Measurements from ENCODE around the gene POU5F2.

Gene POU5F2

GRCh38 chr5:93741136-93741811, at the start of gene POU5F2:
Gene POU5F2 (minus strand): TSS chr5:93741600. CDS start chr5:93741563, 37 bp downstream.
- FAIRE-seq: no peak

DNA sequence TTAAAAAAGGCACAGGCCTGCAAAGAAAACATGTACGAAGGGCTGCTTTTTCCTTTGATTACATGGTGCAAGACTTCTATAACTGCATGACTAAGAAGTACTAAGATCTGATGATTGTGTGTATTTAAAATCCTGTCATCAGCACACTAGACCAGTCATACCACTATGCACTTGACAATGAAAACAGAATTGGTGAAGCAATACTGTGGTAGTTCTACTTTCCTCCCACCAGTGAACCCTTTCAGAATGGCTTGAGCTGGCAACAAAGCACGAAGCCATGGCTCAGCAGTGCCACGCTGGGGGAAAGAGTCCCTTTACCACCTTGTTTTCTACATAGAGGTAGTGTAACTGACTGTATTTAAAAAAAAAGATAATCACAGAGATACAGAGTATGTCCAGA, 49.0 kb upstream of the POU5F2 start:
- FAIRE-seq: no peak

GRCh38 chr5:93789173-93790067, 48.0 kb upstream of the POU5F2 start:
- FAIRE-seq: no peak

GRCh38 chr5:93787598-93787997, 46.2 kb upstream of the POU5F2 start:
- no peak for FAIRE-seq

DNA sequence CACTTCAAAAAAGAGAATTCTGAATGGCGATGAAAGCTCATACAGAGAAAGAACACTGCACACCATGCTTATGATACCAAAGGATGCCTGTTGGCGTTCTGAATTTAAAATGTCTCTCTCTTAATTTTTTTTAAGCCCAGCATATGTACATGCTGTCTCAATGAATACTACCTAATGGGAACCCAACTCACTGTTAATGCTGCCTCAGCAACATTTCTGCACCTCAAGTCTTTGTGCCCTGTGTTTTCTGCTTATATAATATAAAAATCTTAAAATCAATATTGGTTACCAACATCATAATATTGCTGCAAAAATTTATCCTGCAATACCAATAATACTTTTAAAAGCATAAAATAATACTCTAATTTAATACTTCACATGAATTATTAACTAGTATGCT, 44.1 kb upstream of the POU5F2 start:
- no peak for FAIRE-seq

GRCh38 chr5:93782978-93783377, 41.6 kb upstream of the POU5F2 start:
- no peak for FAIRE-seq

DNA sequence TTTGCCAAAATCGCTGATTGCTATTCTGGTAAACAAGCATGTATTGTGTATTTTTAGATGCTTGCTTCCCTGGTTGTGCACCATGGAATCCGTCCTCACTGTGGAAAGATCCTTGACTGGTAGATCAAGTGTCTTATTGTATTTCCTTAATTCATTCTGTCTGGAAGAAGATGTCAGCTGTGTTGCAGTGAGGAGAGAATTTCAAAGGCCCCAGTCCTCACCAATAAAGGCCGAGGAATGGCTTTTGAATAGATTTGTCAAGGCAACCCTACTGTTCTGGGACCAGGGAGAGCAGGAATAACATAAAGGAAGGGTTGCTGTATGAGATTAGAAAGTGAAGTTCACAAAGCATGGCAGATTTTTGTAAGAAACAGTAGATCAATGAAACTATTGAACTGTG, 36.2 kb upstream of the POU5F2 start:
- FAIRE-seq: no peak

- FAIRE-seq: no peak
Observed at GRCh38 chr5:93756372-93756771, 15.0 kb upstream of the POU5F2 start.

DNA sequence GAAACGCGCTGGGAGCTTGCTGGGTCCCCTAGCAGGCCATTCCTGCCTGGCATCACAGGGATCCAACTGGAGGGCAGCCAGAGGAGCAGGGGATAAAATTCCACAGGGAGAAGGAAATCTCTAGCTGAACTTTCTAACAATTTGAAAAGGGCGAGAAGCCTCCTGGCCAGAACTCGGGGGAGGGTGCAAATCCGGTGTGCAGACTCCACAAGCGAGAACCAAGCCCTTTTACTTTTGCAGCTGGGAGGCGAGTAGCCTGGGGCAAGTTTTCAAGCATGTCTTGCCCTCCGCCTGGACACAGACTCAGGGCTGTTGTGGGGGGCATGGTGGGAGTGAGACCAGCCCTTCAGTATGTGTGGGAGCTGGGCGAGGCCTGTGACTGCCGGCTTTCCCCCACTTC, 14.3 kb upstream of the POU5F2 start:
- no peak for FAIRE-seq

GRCh38 chr5:93748875-93749397, 7.5 kb upstream of the POU5F2 start:
- no peak for FAIRE-seq

GRCh38 chr5:93746406-93747056, 5.1 kb upstream of the POU5F2 start:
- FAIRE-seq: no peak

DNA sequence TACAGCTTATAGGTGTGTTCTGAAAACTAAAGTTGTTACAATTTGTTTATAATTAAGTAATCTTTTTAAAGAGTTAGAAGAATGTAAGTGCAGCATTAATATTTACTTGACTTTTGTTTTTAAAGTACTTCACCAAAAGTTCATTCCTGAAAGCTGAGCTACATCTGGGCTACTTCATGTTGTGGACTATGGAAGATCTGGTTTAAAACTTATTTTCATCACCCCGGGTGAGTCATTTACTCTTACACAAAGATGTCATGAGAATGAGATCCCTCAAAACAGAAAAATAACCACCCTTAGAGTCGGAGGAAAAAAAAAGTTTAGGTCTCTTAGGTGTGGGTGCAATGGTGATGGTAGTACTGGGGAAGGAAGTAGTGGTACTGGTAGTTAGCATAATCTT, 5.1 kb downstream of the POU5F2 start:
- no peak for FAIRE-seq

DNA sequence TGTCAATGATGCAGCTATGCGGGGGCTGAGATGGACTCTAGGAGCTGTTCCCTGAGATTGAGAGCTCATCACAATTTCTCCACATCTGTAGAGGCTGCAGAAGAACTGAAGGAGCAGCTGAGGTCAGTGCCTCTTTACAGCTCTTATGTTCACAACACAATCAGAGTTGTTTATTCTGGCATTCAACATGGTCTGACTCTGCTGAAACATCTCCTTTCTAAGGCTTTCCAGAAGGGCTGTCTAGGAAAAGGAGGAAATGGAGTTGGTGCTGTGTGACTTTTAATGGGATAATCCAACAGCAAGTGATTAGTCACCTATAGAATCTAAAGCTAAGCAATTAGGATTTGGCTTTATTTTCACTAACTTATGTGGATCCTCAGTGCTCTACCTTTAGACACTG, 6.0 kb downstream of the POU5F2 start:
- no peak for FAIRE-seq

GRCh38 chr5:93731987-93732386, 9.4 kb downstream of the POU5F2 start:
- FAIRE-seq: no peak

DNA sequence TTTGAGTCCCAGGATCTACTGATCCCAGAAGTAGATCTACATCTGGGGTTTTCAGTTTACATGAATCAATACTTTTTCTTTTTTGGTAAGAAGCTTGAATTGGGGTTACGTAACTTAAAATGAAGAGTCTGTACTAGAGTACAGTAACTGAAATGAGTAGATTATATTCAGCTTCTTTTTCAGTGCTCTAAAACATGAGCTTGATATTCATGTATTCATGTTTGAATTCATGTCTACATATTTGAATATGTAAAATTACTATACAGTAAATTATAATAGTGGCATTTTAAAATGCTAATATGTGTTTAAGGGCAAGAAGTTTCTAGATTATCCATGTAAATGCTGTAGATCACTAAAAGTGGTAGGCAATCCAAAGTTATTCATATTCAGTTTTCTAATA, 14.8 kb downstream of the POU5F2 start:
- FAIRE-seq: no peak

- no peak for FAIRE-seq
Observed at GRCh38 chr5:93724791-93725190, 16.6 kb downstream of the POU5F2 start.

DNA sequence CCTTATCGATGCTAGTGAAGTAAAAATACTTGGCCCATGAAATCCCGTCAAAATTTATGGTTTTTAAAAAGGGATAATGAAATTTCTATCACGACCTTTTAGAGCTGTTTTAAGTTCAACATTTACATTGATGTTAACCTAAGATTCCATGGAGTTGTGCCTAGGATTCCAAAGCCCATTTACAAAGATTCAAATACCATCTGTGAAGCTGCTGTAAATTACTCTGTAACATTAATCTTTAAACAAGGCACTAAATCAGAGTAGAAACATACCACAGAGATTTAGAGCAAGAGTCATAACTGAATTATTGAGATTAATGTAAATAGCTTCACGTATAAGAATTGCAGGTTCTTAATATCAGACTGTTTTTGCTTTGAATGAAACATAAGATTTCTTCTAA, 17.7 kb downstream of the POU5F2 start:
- no peak for FAIRE-seq

GRCh38 chr5:93723005-93723404, 18.4 kb downstream of the POU5F2 start:
- FAIRE-seq: no peak

DNA sequence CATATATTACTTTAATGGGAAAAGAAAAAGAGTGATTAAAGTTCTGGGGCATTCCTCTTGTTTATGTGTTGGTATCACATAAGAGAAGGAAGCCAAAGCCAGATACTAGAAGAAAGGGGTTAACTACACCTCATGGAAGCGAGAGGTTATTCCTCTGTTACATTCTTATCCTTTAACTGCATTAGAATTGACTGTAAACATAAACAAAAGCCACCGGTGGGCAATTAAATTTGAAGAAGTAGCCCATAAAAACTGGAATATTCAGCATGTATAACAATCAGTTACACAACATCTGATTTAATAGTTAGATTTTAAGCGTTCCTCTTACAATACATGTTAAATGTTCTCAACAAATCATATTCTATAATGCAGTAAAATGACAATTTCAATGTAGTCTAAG, 18.8 kb downstream of the POU5F2 start:
- no peak for FAIRE-seq

- peak; percentile 17 for FAIRE-seq
Observed at GRCh38 chr5:93721511-93721910, 19.9 kb downstream of the POU5F2 start.

- no peak for FAIRE-seq
Observed at GRCh38 chr5:93721071-93721470, 20.3 kb downstream of the POU5F2 start.

- no peak for FAIRE-seq
Observed at GRCh38 chr5:93717162-93717561, 24.2 kb downstream of the POU5F2 start.

DNA sequence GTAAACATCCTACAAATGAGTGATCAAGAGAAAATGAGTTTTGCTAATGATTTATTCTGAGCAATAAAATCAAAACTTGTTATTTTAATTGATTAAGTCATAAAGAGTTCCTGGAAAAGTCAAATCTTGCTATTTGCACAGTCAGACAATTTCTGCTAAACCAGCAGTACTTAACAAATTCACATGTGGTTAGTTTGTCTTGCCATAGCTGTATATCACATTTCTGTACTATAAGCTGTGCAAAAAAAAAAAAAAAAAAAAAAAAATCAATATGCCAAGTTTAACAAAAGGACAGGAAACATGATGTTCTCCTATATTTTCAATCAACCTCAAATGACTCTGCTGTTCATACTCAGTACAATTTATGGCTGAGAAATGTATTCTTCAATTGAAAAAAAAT, 24.9 kb downstream of the POU5F2 start:
- peak; percentile 53 for FAIRE-seq

GRCh38 chr5:93715761-93716160, 25.6 kb downstream of the POU5F2 start:
- no peak for FAIRE-seq
